Fibroblast of the aortic adventitia (primary cell): ENCODE results near the gene CD300E. TPM values are rescaled to one million over a fixed set of nuclear protein-coding genes. Genes with fewer than 3 reads are reported as not detected.

ENCODE experiments used
- DNase-seq: peaks from one replicate; pipeline ENCODE4 v3.0.0-alpha.2; 2010; ENCODE audit warnings: low read depth
- H3K4me3 ChIP-seq: 2 replicates; pipeline ENCODE4 v1.5.1; 2011; ENCODE audit warnings: low read depth, mild to moderate bottlenecking, control low read depth, low read length, moderate library complexity
- total RNA-seq: library from RNA; depleted of rRNA; stranded (reverse); fragments of >200 nt; gene quantifications from 2 replicates; pipeline ENCODE4 v1.2.3, GENCODE V29; 2012; ENCODE audit warnings: low replicate concordance
- TF ChIP-seq, protein P1 (sequence below): IDR thresholded peaks from 2 replicates; pipeline ENCODE4 v1.5.1; 2011; ENCODE audit warnings: mild to moderate bottlenecking, low read length, control low read depth, inconsistent platforms; ENCODE audit not compliant: insufficient read depth

The CD300E gene
- total RNA-seq, 1 donor: not detected

DNA sequence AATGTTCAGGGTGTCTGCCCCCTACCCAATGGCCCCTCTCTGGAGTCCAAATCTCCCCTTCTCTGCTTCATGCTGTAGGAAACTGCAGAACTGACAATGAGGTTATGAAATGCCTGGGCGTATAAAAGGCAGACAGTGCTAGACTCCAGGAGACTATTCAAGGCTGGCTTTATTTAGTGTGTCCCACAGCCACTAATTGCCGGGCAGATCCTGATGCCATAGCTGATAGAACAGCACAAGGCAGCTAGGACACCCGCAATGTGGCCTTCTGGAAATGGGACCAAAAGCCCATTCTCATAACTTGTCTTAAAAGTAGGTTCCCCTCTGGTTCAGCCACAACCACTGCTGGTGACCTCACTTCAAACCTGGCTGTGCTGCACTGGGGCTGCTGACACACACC, 28.5 kb upstream of the CD300E start:
- TF ChIP-seq, protein P1, sequence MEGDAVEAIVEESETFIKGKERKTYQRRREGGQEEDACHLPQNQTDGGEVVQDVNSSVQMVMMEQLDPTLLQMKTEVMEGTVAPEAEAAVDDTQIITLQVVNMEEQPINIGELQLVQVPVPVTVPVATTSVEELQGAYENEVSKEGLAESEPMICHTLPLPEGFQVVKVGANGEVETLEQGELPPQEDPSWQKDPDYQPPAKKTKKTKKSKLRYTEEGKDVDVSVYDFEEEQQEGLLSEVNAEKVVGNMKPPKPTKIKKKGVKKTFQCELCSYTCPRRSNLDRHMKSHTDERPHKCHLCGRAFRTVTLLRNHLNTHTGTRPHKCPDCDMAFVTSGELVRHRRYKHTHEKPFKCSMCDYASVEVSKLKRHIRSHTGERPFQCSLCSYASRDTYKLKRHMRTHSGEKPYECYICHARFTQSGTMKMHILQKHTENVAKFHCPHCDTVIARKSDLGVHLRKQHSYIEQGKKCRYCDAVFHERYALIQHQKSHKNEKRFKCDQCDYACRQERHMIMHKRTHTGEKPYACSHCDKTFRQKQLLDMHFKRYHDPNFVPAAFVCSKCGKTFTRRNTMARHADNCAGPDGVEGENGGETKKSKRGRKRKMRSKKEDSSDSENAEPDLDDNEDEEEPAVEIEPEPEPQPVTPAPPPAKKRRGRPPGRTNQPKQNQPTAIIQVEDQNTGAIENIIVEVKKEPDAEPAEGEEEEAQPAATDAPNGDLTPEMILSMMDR: no peak
- DNase-seq: no peak
- H3K4me3 ChIP-seq: no peak overlapping the region

DNA sequence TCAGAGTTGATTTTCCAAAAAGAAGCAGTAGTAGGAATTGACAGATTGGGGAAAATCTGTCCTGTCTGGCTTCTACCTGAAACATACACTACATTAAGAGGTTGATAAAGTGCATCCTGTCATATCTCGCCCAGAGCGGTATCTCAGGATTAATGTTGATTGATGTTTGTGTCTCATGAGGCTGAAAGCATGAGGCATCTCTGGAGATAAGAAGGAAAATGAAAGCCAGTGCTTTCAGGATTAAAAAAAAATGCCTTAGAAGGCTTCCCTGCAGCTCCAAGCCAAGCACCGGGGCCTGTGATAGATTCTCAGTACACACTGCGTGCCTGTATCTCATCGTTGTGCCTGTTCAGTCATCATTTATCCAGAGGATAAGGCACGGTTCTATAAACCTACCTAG, 26.4 kb upstream of the CD300E start:
- no peak for DNase-seq
- TF ChIP-seq, protein P1: no peak
- H3K4me3 ChIP-seq: no peak overlapping the region

DNA sequence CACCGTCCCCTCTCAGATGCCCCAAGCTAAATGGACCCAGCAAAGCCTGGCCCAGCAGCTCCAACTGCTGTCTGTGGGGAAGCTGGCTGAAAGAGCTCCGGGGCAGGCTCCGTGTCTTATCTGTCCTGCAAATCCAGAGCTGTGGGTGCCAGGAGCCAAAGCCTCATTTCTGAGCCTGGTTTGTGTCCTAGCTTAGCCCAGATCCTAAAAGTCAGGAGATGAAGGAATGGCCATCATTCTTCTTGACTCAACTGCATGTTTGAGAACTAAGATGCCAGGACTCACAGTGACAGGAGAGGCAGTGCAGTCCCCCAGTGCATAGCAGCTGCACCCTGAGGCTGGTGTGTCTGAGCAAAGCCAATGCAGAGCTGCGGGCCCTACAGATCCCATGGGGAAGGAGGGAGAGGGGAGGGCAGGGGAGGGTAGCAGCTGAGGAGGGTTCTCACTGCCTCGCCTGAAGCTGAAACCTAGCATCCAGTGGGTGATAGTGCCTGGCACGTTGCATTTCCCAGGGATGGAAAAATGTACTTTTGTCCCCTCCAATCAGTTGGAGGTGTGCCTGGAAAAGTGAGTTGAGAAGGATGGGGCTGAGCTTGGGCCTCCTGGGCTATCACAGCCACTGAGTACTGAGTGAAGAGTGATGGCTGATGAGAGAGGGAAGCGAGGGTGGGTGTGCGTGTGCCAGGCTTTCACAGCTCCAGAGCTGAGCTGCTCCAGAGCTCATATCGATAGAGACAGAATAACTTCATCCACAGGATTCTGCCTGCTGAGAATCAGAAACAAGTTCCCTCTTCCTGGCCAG, 24.5 kb upstream of the CD300E start:
- H3K4me3 ChIP-seq: no peak overlapping the region
- DNase-seq: no peak
- TF ChIP-seq, protein P1: no peak

DNA sequence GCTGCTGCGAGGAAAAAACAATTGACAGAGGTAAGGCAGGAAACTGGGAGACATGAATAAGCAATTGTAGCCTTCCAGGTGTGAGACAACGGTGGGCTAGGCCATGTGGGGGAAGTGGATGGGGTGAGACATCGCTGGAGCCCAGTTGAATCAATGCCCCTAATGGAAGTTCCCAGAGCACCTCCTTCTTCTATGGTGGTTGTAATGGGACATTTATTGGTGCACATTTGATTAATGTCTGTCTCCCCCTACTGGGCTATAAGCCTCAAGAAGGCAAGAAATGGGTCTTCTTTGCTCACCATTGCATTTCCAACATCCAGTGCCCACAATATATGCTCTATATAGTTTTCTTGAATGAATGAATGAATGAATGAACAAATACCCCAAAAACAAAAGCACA, 22.7 kb upstream of the CD300E start:
- no peak for DNase-seq
- H3K4me3 ChIP-seq: no peak overlapping the region
- TF ChIP-seq, protein P1: no peak

DNA sequence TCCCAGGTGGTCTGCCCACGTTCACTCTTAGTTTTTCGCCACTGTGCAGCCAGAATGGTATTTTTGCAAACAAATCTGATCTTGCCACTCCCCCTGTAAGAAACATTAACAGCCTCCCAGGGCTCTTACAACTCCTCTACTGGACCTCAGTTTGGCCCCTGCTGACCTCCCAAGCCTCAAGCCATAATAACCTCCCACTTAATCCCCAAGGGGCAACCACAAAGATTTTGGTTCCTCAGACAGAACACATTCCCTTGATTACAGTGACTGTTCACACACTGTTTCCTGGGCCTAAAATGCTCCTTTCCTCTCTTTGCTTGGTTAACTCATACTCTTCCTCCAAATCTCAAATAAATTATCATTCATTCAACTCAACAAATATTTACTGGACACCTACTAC, 21.5 kb upstream of the CD300E start:
- no peak for DNase-seq
- TF ChIP-seq, protein P1: no peak
- H3K4me3 ChIP-seq: no peak overlapping the region

DNA sequence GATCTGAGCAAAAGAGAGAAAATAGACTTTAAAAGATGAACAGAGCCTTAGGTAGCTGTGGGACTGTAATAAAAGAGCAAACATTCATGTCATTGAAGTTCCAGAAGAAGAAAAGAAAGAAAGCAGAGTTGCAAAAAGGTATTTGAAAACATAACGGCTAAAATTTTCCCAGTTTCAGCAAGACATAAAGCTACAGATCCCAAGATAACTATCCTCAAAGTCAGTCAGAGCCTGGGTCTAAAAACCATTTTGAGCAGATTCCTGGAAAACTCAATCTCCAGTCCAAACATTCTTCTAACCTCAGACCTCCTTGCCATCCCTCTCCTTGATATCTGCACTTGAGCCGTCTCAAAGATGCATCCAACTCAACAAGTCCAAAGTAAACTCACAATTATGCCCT, 20.9 kb upstream of the CD300E start:
- H3K4me3 ChIP-seq: no peak overlapping the region
- TF ChIP-seq, protein P1: no peak
- no peak for DNase-seq

DNA sequence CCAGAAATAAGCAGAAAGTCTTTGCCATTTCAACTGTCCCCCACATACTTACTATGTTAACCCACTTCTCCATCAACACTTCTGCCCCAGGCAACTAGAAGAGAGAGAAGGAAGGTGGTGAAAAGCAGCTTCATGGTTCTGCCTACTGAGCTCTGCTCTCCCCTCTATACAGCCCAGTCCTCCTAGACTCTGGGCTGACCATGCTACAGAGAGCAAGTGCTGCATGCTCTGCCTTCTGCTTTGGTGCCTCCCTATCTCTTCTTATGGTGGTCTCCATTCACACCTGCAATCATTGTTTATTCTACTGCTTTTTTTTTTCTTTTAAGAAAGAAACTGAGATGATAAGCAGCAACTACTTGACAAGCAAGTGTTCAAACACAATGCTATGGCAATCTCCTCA, 20.3 kb upstream of the CD300E start:
- TF ChIP-seq, protein P1: no peak
- no peak for DNase-seq
- no peak overlapping the region for H3K4me3 ChIP-seq
